H9 (cell line): Measurements from ENCODE around the gene SREBF1. TPM values are rescaled to one million over a fixed set of nuclear protein-coding genes. Genes with fewer than 3 reads are reported as not detected.

Experiments used
- DNase-seq: peaks from one replicate; pipeline ENCODE4 v3.0.0-alpha.2; 2017
- H2AFZ ChIP-seq: one replicate; pipeline ENCODE4 v1.6.1; 2013; ENCODE audit warnings: mild to moderate bottlenecking, low read length, control low read depth, moderate library complexity
- H2AK5ac ChIP-seq: 2 replicates; pipeline ENCODE4 v1.6.1; 2013; ENCODE audit warnings: low read length, control low read depth, mixed read lengths; ENCODE audit not compliant: insufficient read length
- H2BK120ac ChIP-seq: one replicate; pipeline ENCODE4 v1.6.1; 2013; ENCODE audit warnings: low read depth, mild to moderate bottlenecking, low read length, control low read depth, inconsistent platforms; ENCODE audit not compliant: poor library complexity, severe bottlenecking
- H2BK12ac ChIP-seq: 2 replicates; pipeline ENCODE4 v1.6.1; 2013; ENCODE audit warnings: low read length, control low read depth, mixed read lengths, low read depth; ENCODE audit not compliant: insufficient read length
- H2BK15ac ChIP-seq: 2 replicates; pipeline ENCODE4 v1.6.1; 2013; ENCODE audit warnings: low read depth, low read length, control low read depth
- H2BK20ac ChIP-seq: one replicate; pipeline ENCODE4 v1.6.1; 2013; ENCODE audit warnings: low read depth, mild to moderate bottlenecking, low read length, control low read depth, inconsistent platforms; ENCODE audit not compliant: poor library complexity, severe bottlenecking
- H2BK5ac ChIP-seq: 2 replicates; pipeline ENCODE4 v1.6.1; 2013; ENCODE audit warnings: low read length, control low read depth, mixed read lengths; ENCODE audit not compliant: insufficient read length
- H3K14ac ChIP-seq: 2 replicates; pipeline ENCODE4 v1.6.1; 2013; ENCODE audit warnings: low read length, control low read depth; ENCODE audit not compliant: insufficient read depth
- H3K18ac ChIP-seq: 2 replicates; pipeline ENCODE4 v1.6.1; 2013; ENCODE audit warnings: low read depth, mild to moderate bottlenecking, mixed read lengths, low read length, control low read depth; ENCODE audit not compliant: insufficient read length
- H3K23ac ChIP-seq: 2 replicates; pipeline ENCODE4 v1.6.1; 2013; ENCODE audit warnings: low read length, control low read depth, mixed read lengths, low read depth; ENCODE audit not compliant: insufficient read length
- H3K23me2 ChIP-seq: 2 replicates; pipeline ENCODE4 v1.6.1; 2013; ENCODE audit warnings: low read depth, mild to moderate bottlenecking, mixed read lengths, low read length, control low read depth; ENCODE audit not compliant: insufficient read length, poor library complexity, severe bottlenecking
- H3K27ac ChIP-seq: 2 replicates; pipeline ENCODE4 v1.5.1; 2013; ENCODE audit warnings: low read length, control low read depth, mixed read lengths, low read depth; ENCODE audit not compliant: insufficient read length
- H3K27me3 ChIP-seq: 2 replicates; pipeline ENCODE4 v1.6.1; 2013; ENCODE audit warnings: low read length, control low read depth, inconsistent platforms; ENCODE audit not compliant: insufficient read depth
- H3K4ac ChIP-seq: 2 replicates; pipeline ENCODE4 v1.6.1; 2013; ENCODE audit warnings: low read depth, mild to moderate bottlenecking, control low read depth, inconsistent platforms, low read length, moderate library complexity
- H3K4me1 ChIP-seq: 2 replicates; pipeline ENCODE4 v1.6.1; 2013; ENCODE audit warnings: low read length, control low read depth, inconsistent platforms; ENCODE audit not compliant: insufficient read depth
- H3K4me2 ChIP-seq: 2 replicates; pipeline ENCODE4 v1.6.1; 2013; ENCODE audit warnings: low read length, control low read depth, mixed read lengths; ENCODE audit not compliant: insufficient read length, insufficient read depth
- H3K56ac ChIP-seq: 2 replicates; pipeline ENCODE4 v1.6.1; 2013; ENCODE audit warnings: low read depth, mild to moderate bottlenecking, mixed read lengths, low read length, control low read depth; ENCODE audit not compliant: insufficient read length
- H3K79me1 ChIP-seq: 2 replicates; pipeline ENCODE4 v1.6.1; 2013; ENCODE audit warnings: low read depth, mild to moderate bottlenecking, moderate library complexity, low read length, control low read depth, inconsistent platforms; ENCODE audit not compliant: insufficient read depth, poor library complexity, severe bottlenecking
- H3K79me2 ChIP-seq: 2 replicates; pipeline ENCODE4 v1.6.1; 2013; ENCODE audit warnings: low read length, control low read depth, inconsistent platforms; ENCODE audit not compliant: insufficient read depth
- H3K9ac ChIP-seq: 2 replicates; pipeline ENCODE4 v1.6.1; 2013; ENCODE audit warnings: low read length, control low read depth, mixed read lengths; ENCODE audit not compliant: insufficient read length; ENCODE audit errors: extremely low read depth
- H3K9me3 ChIP-seq: one replicate; pipeline ENCODE4 v1.6.1; 2013; ENCODE audit warnings: low read depth, low read length, inconsistent platforms; ENCODE audit not compliant: control insufficient read depth
- H3T11ph ChIP-seq: one replicate; pipeline ENCODE4 v1.6.1; 2013; ENCODE audit warnings: mild to moderate bottlenecking, low read length, control low read depth, inconsistent platforms
- H4K20me1 ChIP-seq: one replicate; pipeline ENCODE4 v1.6.1; 2013; ENCODE audit not compliant: control insufficient read depth, insufficient read length, insufficient read depth
- H4K5ac ChIP-seq: 2 replicates; pipeline ENCODE4 v1.6.1; 2013; ENCODE audit warnings: low read depth, mild to moderate bottlenecking, mixed read lengths, low read length, control low read depth; ENCODE audit not compliant: insufficient read length
- H4K8ac ChIP-seq: replicated peaks from 2 replicates; pipeline ENCODE4 v1.6.1; 2013; ENCODE audit warnings: low read length, control low read depth, mixed read lengths, low read depth; ENCODE audit not compliant: insufficient read length
- H4K91ac ChIP-seq: 2 replicates; pipeline ENCODE4 v1.6.1; 2013; ENCODE audit warnings: low read depth, mild to moderate bottlenecking, moderate library complexity, mixed read lengths, low read length, control low read depth; ENCODE audit not compliant: insufficient read length
- H3K27ac Mint-ChIP-seq, 3 experiments: 2 replicates in 2 of 3; 3 replicates in 1 of 3; pipeline ENCODE4 v1.8.0; 2020 to 2021; ENCODE audit warnings: mixed read lengths in 3 of 3, mild to moderate bottlenecking in 1 of 3, moderate library complexity in 1 of 3
- H3K27me3 Mint-ChIP-seq: 2 replicates; pipeline ENCODE4 v1.8.0; 2021; ENCODE audit warnings: low read depth, mild to moderate bottlenecking, moderate library complexity, mixed read lengths
- H3K36me3 Mint-ChIP-seq, 3 experiments: 2 replicates in 2 of 3; 3 replicates in 1 of 3; pipeline ENCODE4 v1.8.0; 2020 to 2021; ENCODE audit warnings: low read depth in 3 of 3, mixed read lengths in 3 of 3; ENCODE audit not compliant: insufficient read depth in 1 of 3
- H3K4me1 Mint-ChIP-seq, 2 experiments: 2 replicates each; pipeline ENCODE4 v1.8.0; 2020; ENCODE audit warnings: mixed read lengths in 2 of 2
- H3K4me3 Mint-ChIP-seq, 2 experiments: 2 replicates in 1 of 2; 3 replicates in 1 of 2; pipeline ENCODE4 v1.8.0; 2020 to 2021; ENCODE audit warnings: mild to moderate bottlenecking in 2 of 2, mixed read lengths in 2 of 2, moderate library complexity in 1 of 2
- H3K9me3 Mint-ChIP-seq, 2 experiments: 2 replicates in 1 of 2; 3 replicates in 1 of 2; pipeline ENCODE4 v1.8.0; 2020; ENCODE audit warnings: mild to moderate bottlenecking in 2 of 2, mixed read lengths in 2 of 2, moderate library complexity in 1 of 2
- WGBS: extraction: QIAGEN DNeasy Blood & Tissue Kit; methylation state at CpG from one replicate; pipeline ENCODE4 v1.1.7; 2013; ENCODE audit warnings: missing lambda C conversion rate, low lambda C conversion rate, mixed read lengths; ENCODE audit not compliant: insufficient read length; ENCODE audit errors: extremely low coverage; 5-methylcytosine and 5-hydroxymethylcytosine counted together
- total RNA-seq: library from RNA; stranded (reverse); gene quantifications from 2 replicates; pipeline ENCODE4 v1.2.1, GENCODE V29; 2021
- TF ChIP-seq, protein P1 (sequence below): fragments of 200-600 bp; sonication (generic); conservative IDR thresholded peaks from 3 replicates; pipeline ENCODE4 v1.8.0; 2021; ENCODE audit warnings: antibody characterized with exemption, mild to moderate bottlenecking

SREBF1 gene
- total RNA-seq, 1 experiment from 2014 or later = 81.9 TPM

DNA sequence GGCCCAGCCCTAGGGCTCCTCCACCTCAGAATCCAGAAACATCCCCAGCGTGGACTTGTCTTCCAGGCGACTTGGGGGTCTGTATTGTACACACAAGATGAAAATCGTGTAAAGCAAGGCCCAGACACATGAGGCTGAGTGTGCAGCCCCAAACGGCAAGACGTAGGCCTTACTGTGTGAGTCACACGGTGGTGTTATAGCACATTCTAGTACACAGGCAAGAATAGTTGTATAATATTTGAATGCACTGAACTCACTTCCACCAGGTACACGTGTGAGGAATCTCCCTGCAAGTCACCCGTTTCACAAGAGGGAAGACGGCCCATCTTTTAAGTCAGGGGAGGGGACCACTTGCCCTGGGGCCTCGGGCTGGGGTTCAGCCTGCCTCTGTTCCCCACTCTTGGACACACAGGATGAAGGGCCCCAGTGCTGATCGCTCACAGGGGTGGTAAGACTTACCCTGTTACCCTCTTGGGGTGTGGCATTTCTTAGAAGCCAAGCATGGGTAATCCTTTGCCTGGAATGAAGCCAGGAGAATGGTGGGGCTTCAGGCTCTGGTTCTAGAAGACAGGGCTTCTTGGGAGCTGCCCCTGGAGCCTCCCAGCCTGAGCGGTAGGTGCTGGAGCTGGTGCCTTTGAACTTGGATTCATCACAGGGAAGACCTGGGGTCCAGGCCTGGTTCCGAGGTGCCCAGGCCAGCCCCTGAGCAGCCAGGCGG, 71.3 kb downstream of the SREBF1 start:
- DNase-seq = no peak
- no peak overlapping the region for H3K9ac ChIP-seq
- H2AFZ ChIP-seq = no peak overlapping the region
- no peak overlapping the region for H3K56ac ChIP-seq
- no peak overlapping the region for H3K18ac ChIP-seq
- TF ChIP-seq, protein P1, sequence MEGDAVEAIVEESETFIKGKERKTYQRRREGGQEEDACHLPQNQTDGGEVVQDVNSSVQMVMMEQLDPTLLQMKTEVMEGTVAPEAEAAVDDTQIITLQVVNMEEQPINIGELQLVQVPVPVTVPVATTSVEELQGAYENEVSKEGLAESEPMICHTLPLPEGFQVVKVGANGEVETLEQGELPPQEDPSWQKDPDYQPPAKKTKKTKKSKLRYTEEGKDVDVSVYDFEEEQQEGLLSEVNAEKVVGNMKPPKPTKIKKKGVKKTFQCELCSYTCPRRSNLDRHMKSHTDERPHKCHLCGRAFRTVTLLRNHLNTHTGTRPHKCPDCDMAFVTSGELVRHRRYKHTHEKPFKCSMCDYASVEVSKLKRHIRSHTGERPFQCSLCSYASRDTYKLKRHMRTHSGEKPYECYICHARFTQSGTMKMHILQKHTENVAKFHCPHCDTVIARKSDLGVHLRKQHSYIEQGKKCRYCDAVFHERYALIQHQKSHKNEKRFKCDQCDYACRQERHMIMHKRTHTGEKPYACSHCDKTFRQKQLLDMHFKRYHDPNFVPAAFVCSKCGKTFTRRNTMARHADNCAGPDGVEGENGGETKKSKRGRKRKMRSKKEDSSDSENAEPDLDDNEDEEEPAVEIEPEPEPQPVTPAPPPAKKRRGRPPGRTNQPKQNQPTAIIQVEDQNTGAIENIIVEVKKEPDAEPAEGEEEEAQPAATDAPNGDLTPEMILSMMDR = no peak
- no peak overlapping the region; the same call in 1 of the 2 replicates for H3K14ac ChIP-seq
- no CpG with 5 or more reads among the region's 14 CpGs for WGBS
- Mint-ChIP-seq H3K4me1 (peaks cover 11 to 47% of the 10 kb centered on the region in 2 experiments), H3K4me3 (no peak overlapping the region), H3K36me3 (no peaks in the 10 kb centered on the region; a peak in 1 of 7 replicates), H3K27ac (no peak overlapping the region), H3K9me3 (no peaks in the 10 kb centered on the region), H3K27me3 (peaks cover 26% of the 10 kb centered on the region)
- H3T11ph ChIP-seq = no peak overlapping the region
- no peak overlapping the region for H2BK12ac ChIP-seq
- no peak overlapping the region for H3K27ac ChIP-seq
- no peak overlapping the region for H2BK120ac ChIP-seq
- H2BK15ac ChIP-seq = no peak overlapping the region
- H4K5ac ChIP-seq = no peak overlapping the region
- no peak overlapping the region for H3K23ac ChIP-seq
- H4K8ac ChIP-seq = no peak overlapping the region
- no peaks in the 10 kb centered on the region for H3K79me1 ChIP-seq
- no peak overlapping the region for H3K4me2 ChIP-seq
- H2BK20ac ChIP-seq = no peak overlapping the region
- no peaks in the 10 kb centered on the region for H3K23me2 ChIP-seq
- H2BK5ac ChIP-seq = no peak overlapping the region
- no peaks in the 10 kb centered on the region for H3K9me3 ChIP-seq
- no peaks in the 10 kb centered on the region; the same call in 1 of the 2 replicates for H3K27me3 ChIP-seq
- no peak overlapping the region for H3K4ac ChIP-seq
- H4K20me1 ChIP-seq = no peaks in the 10 kb centered on the region
- H3K4me1 ChIP-seq = no peaks in the 10 kb centered on the region
- no peak overlapping the region for H4K91ac ChIP-seq
- no peak overlapping the region for H2AK5ac ChIP-seq
- H3K79me2 ChIP-seq = no peaks in the 10 kb centered on the region
